Measurements from ENCODE around the gene PDE6D.

- TF ChIP-seq REST (IDR thresholded peaks at IDR 0.05; ENCODE audit: low read depth) (no peak), CEBPB (IDR thresholded peaks at IDR 0.05) (no peak; the same call in 1 of the 2 replicates), RAD21 (IDR thresholded peaks at IDR 0.05; ENCODE audit: low read depth) (peak; percentile 47), EP300 (IDR thresholded peaks at IDR 0.05; ENCODE audit: borderline replicate concordance) (no peak), TAF1 (IDR thresholded peaks at IDR 0.05; ENCODE audit: low read depth) (no peak), FOXM1 (IDR thresholded peaks at IDR 0.05; ENCODE audit: borderline replicate concordance, low read depth) (no peak), TCF12 (IDR thresholded peaks at IDR 0.05; ENCODE audit: low read depth) (no peak)
Observed at GRCh38 chr2:231713730-231714638, 67.1 kb downstream of the PDE6D start.

Measured in Ishikawa (cell line).